ENCODE data around the gene DYNLT2. TPM values are rescaled to one million over a fixed set of nuclear protein-coding genes. Genes with fewer than 3 reads are reported as not detected.
A peak's percentile ranks its signal among the peaks of the same experiment; 100 is the strongest.

DYNLT2 gene
- total RNA-seq, 1 donor, result 2.2 TPM

GRCh38 chr6:169793408-169793807, 42.0 kb upstream of the DYNLT2 start:
- H3K4me2 ChIP-seq (ENCODE audit: insufficient read depth, low read length), result no peak overlapping the region
- H3K4me1 ChIP-seq (ENCODE audit: insufficient read depth, low read length), result peaks cover 6% of the 10 kb centered on the region
- TF ChIP-seq, protein P1, sequence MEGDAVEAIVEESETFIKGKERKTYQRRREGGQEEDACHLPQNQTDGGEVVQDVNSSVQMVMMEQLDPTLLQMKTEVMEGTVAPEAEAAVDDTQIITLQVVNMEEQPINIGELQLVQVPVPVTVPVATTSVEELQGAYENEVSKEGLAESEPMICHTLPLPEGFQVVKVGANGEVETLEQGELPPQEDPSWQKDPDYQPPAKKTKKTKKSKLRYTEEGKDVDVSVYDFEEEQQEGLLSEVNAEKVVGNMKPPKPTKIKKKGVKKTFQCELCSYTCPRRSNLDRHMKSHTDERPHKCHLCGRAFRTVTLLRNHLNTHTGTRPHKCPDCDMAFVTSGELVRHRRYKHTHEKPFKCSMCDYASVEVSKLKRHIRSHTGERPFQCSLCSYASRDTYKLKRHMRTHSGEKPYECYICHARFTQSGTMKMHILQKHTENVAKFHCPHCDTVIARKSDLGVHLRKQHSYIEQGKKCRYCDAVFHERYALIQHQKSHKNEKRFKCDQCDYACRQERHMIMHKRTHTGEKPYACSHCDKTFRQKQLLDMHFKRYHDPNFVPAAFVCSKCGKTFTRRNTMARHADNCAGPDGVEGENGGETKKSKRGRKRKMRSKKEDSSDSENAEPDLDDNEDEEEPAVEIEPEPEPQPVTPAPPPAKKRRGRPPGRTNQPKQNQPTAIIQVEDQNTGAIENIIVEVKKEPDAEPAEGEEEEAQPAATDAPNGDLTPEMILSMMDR (IDR thresholded peaks at IDR 0.05; ENCODE audit: extremely low read depth, low read depth, low read length), result no peak
- no peak overlapping the region for H3K4me3 ChIP-seq (ENCODE audit: insufficient read depth, low read length)
- no peaks in the 10 kb centered on the region for H3K9me3 ChIP-seq (ENCODE audit: low read depth, low read length)
- no peaks in the 10 kb centered on the region for H3K79me2 ChIP-seq (ENCODE audit: insufficient read depth, low read length)
- H3K27ac ChIP-seq (ENCODE audit: low read depth, low read length), result no peak overlapping the region
- no peaks in the 10 kb centered on the region for H4K20me1 ChIP-seq (ENCODE audit: insufficient read depth, low read length)
- no peak overlapping the region for H2AFZ ChIP-seq (ENCODE audit: low read length)
- H3K36me3 ChIP-seq (ENCODE audit: insufficient read depth, low read length), result no peaks in the 10 kb centered on the region
- DNase-seq (ENCODE audit: insufficient read length, low spot score, missing footprints), result no peak
- no peaks in the 10 kb centered on the region for H3K27me3 ChIP-seq (ENCODE audit: insufficient read depth, low read length)

DNA sequence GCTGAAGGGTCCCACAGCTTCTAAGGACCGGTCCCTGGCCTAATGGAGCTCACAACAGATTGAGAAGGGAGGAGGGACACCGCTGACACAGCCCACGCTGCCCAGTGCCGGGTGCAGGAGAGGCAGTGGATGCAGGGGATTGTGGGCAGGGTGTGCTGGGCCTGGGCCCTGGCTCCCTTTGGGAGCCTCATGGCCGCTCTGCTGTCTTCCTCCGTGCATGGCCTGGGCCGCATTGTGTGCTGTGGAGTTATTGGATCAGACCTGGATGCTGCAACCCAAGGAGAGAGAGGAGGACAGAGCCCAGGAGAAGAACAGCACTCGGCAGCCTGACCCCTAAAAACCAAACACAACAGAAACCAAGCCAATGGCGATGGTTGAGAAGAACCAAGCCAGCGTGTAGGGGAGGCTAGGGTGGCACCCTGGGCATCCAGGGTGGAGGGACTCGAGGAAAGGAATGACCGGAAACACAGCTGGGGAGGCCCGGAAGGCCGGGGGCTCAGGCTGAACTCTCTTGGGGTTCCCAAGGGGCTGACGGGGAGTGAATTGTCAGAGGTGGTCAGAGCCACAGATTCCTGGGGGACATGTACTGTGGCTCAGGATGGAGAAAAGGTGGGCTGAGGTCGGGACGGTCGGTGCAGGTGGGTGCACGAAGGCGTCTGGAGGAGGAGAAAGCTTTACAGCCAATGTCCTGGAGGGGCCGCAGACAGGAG, 41.1 kb upstream of the DYNLT2 start:
- Histone ChIP-seq H3K27me3 (ENCODE audit: insufficient read depth, low read length) (no peaks in the 10 kb centered on the region), H3K9me3 (ENCODE audit: low read depth, low read length) (no peaks in the 10 kb centered on the region), H3K79me2 (ENCODE audit: insufficient read depth, low read length) (no peaks in the 10 kb centered on the region), H3K27ac (ENCODE audit: low read depth, low read length) (no peak overlapping the region), H2AFZ (ENCODE audit: low read length) (no peak overlapping the region), H4K20me1 (ENCODE audit: insufficient read depth, low read length) (no peaks in the 10 kb centered on the region), H3K36me3 (ENCODE audit: insufficient read depth, low read length) (no peaks in the 10 kb centered on the region), H3K4me3 (ENCODE audit: insufficient read depth, low read length) (no peak overlapping the region), H3K4me2 (ENCODE audit: insufficient read depth, low read length) (no peak overlapping the region), H3K4me1 (ENCODE audit: insufficient read depth, low read length) (peaks cover 6% of the 10 kb centered on the region)
- TF ChIP-seq, protein P1 (IDR thresholded peaks at IDR 0.05; ENCODE audit: extremely low read depth, low read depth, low read length), result no peak
- peak; percentile 51 for DNase-seq (ENCODE audit: insufficient read length, low spot score, missing footprints)

- Histone ChIP-seq H3K27ac (ENCODE audit: low read depth, low read length) (no peak overlapping the region), H3K4me3 (ENCODE audit: insufficient read depth, low read length) (no peak overlapping the region), H2AFZ (ENCODE audit: low read length) (no peak overlapping the region), H4K20me1 (ENCODE audit: insufficient read depth, low read length) (no peaks in the 10 kb centered on the region), H3K9me3 (ENCODE audit: low read depth, low read length) (no peaks in the 10 kb centered on the region), H3K36me3 (ENCODE audit: insufficient read depth, low read length) (no peaks in the 10 kb centered on the region), H3K79me2 (ENCODE audit: insufficient read depth, low read length) (no peaks in the 10 kb centered on the region), H3K4me2 (ENCODE audit: insufficient read depth, low read length) (no peak overlapping the region), H3K27me3 (ENCODE audit: insufficient read depth, low read length) (no peaks in the 10 kb centered on the region), H3K4me1 (ENCODE audit: insufficient read depth, low read length) (peaks cover 6% of the 10 kb centered on the region)
- no peak for DNase-seq (ENCODE audit: insufficient read length, low spot score, missing footprints)
- TF ChIP-seq, protein P1 (IDR thresholded peaks at IDR 0.05; ENCODE audit: extremely low read depth, low read depth, low read length), result no peak
Observed at GRCh38 chr6:169791721-169792131, 40.4 kb upstream of the DYNLT2 start.

- no peaks in the 10 kb centered on the region for H3K27me3 ChIP-seq (ENCODE audit: insufficient read depth, low read length)
- peak overlapping the region; percentile 76 for H3K4me3 ChIP-seq (ENCODE audit: insufficient read depth, low read length)
- TF ChIP-seq, protein P1 (IDR thresholded peaks at IDR 0.05; ENCODE audit: extremely low read depth, low read depth, low read length), result peak; percentile 88
- peak; percentile 96 for DNase-seq (ENCODE audit: insufficient read length, low spot score, missing footprints)
- peak overlapping the region; percentile 99 for H2AFZ ChIP-seq (ENCODE audit: low read length)
- peaks cover 6% of the 10 kb centered on the region for H3K4me1 ChIP-seq (ENCODE audit: insufficient read depth, low read length)
- H3K79me2 ChIP-seq (ENCODE audit: insufficient read depth, low read length), result no peaks in the 10 kb centered on the region
- H3K4me2 ChIP-seq (ENCODE audit: insufficient read depth, low read length), result peak overlapping the region; percentile 95
- H3K9me3 ChIP-seq (ENCODE audit: low read depth, low read length), result no peaks in the 10 kb centered on the region
- peak overlapping the region; percentile 57 for H3K27ac ChIP-seq (ENCODE audit: low read depth, low read length)
- H4K20me1 ChIP-seq (ENCODE audit: insufficient read depth, low read length), result no peaks in the 10 kb centered on the region
- H3K36me3 ChIP-seq (ENCODE audit: insufficient read depth, low read length), result no peaks in the 10 kb centered on the region
Observed at GRCh38 chr6:169789944-169790927, 38.9 kb upstream of the DYNLT2 start.
